Gastroesophageal sphincter (tissue), 4 donors: ENCODE data around the gene ADD3. TPM values are rescaled to one million over a fixed set of nuclear protein-coding genes. Genes with fewer than 3 reads are reported as not detected.

ENCODE experiments used
- ATAC-seq: fragments of 150-250 bp; one replicate; pipeline ENCODE4 v1.9.1; 2016; ENCODE audit warnings: mild to moderate bottlenecking, moderate library complexity
- H3K27ac ChIP-seq, 4 donors: fragments of 200-600 bp; sonication (generic) in 3 of 4; 1 replicate in 3 of 4; 2 replicates in 1 of 4; pipeline ENCODE4 v1.5.1; 2016 to 2019
- H3K27me3 ChIP-seq: fragments of 200-600 bp; sonication (generic); one replicate; pipeline ENCODE4 v1.5.1; 2019
- H3K36me3 ChIP-seq, 2 donors: fragments of 200-600 bp; sonication (generic); one replicate each; pipeline ENCODE4 v1.5.1; 2019; ENCODE audit warnings: control low read depth in 1 of 2
- H3K4me1 ChIP-seq, 3 donors: fragments of 200-600 bp; sonication (generic); 1 replicate in 2 of 3; 2 replicates in 1 of 3; pipeline ENCODE4 v1.5.1; 2016 to 2019; ENCODE audit warnings: control low read depth in 2 of 3
- H3K4me3 ChIP-seq, 2 donors: fragments of 200-600 bp; sonication (generic); one replicate each; pipeline ENCODE4 v1.5.1; 2019; ENCODE audit warnings: mild to moderate bottlenecking in 1 of 2, moderate library complexity in 1 of 2
- H3K9me3 ChIP-seq, 3 donors: fragments of 200-600 bp; sonication (generic); one replicate each; pipeline ENCODE4 v1.5.1; 2017 to 2019; ENCODE audit warnings: control low read depth in 2 of 3
- EP300 ChIP-seq: sonication (generic); formaldehyde crosslinking; IDR thresholded peaks from one replicate; pipeline ENCODE4 v1.6.1; 2017; ENCODE audit warnings: antibody characterized with exemption, mild to moderate bottlenecking
- POLR2A ChIP-seq, 2 donors: fragments of 450-650 bp; IDR thresholded peaks; one replicate each; pipeline ENCODE4 v1.6.1; 2017; ENCODE audit warnings: antibody characterized with exemption in 2 of 2, mild to moderate bottlenecking in 2 of 2, moderate library complexity in 1 of 2
- POLR2AphosphoS5 ChIP-seq: sonication (generic); formaldehyde crosslinking; IDR thresholded peaks from one replicate; pipeline ENCODE4 v1.6.1; 2017; ENCODE audit warnings: antibody characterized with exemption
- WGBS, 2 donors: methylation state at CpG; one replicate each; pipeline ENCODE4 v1.1.5; 2018; ENCODE audit warnings: low coverage in 1 of 2; 5-methylcytosine and 5-hydroxymethylcytosine counted together
- total RNA-seq, 4 donors: library from RNA; depleted of rRNA; stranded (reverse); fragments of >200 nt; gene quantifications; one replicate each; pipeline ENCODE4 v1.1.0, GENCODE V29; 2016
- TF ChIP-seq, protein P1 (sequence below), 4 experiments: fragments of 200-600 bp in 2 of 4; fragments of 450-650 bp in 2 of 4; sonication (generic) in 1 of 4; IDR thresholded peaks; one replicate each; pipeline ENCODE4 v1.5.1; 2017 to 2019; ENCODE audit warnings: antibody characterized with exemption in 4 of 4, mild to moderate bottlenecking in 2 of 4, moderate library complexity in 2 of 4

The ADD3 gene
- total RNA-seq, 4 donors from 2014 or later = 50.3 to 277 (median 118) TPM

DNA sequence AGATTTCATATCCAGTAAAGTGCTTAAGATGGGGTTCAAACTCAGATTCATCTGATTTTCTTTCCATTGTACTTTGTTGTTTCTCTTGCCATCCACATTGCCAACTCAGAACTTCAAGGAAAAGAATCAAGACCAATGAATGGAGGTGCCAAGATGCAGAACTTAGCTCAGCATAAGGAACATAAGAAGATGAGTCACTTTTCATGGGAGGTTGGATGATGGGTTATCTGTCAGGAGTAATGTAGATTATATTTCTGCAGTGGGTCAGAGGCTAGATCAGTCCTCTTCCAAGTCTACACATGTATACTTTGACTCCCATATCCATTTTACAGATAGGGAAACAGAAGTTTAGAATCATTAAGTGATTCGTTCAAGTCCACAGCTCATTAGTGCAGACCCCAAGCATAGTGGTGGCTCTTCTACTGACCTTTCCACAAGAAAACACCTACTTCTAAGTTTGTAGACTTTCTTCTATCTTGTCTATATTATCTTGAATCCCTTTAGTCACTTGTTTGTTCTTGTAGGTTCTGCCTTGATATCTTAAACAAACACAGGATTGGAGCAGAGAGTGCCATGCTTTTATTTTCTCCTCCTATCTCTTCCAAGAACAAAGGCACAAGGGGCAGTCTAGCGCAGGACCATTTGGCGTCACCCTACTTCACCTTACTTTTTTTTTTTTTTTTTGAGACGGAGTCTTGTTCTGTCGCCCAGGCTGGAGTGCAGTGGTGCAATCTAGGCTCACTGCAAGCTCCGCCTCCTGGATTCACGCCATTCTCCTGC lies 14.0 kb upstream of the ADD3 start:
- TF ChIP-seq EP300 = no peak
- TF ChIP-seq, protein P1, sequence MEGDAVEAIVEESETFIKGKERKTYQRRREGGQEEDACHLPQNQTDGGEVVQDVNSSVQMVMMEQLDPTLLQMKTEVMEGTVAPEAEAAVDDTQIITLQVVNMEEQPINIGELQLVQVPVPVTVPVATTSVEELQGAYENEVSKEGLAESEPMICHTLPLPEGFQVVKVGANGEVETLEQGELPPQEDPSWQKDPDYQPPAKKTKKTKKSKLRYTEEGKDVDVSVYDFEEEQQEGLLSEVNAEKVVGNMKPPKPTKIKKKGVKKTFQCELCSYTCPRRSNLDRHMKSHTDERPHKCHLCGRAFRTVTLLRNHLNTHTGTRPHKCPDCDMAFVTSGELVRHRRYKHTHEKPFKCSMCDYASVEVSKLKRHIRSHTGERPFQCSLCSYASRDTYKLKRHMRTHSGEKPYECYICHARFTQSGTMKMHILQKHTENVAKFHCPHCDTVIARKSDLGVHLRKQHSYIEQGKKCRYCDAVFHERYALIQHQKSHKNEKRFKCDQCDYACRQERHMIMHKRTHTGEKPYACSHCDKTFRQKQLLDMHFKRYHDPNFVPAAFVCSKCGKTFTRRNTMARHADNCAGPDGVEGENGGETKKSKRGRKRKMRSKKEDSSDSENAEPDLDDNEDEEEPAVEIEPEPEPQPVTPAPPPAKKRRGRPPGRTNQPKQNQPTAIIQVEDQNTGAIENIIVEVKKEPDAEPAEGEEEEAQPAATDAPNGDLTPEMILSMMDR (IDR thresholded peaks at IDR 0.05) = no peak
- no peak for TF ChIP-seq POLR2A (IDR thresholded peaks at IDR 0.05)
- no peak for TF ChIP-seq POLR2AphosphoS5
- WGBS, 2 donors = 89 to 96% methylated on average over 3 to 6 of the region's 7 CpGs
- no peak overlapping the region for H3K27ac ChIP-seq

DNA sequence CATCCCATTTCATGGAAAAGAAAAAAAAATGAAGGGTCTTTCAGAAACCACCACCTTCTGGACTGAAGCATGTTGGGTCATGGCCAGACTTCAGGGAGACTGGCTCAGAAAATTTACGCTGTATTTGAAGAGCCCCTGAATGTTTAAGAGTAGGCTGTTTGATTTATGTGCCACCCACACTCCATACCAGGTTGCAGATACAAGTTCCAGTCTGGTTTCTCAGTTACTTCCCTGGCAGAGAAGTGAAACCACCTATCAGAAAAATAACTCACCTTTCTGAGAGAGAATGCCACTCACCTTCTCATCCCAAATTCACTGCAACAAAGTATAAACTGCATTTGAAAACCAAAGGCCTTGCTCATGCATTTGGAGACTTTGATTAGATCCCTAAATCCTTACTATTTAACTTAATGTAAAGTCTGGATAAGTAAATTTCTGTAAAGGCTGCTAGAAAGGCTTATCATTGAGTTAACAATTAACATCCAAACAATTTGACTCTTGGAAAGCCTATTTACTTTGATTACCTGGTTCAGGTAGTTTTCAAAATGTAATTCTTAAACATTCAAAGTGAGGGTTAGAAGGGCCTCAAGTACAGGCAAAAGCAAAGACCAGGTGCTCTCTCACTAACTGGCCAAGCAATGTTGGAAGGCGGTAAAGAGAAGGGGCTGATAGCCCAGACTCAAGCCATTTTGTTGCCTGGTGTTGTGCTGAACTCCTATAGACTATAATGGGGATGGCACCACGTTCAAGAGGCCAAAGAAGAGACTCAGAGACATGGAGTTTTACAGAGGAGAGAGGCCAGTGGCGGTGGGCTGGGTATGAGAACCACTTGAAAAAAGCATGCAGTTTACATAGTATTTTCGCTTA lies 12.8 kb upstream of the ADD3 start:
- Histone ChIP-seq H3K4me3 (no peak overlapping the region), H3K9me3 (no peaks in the 10 kb centered on the region), H3K36me3 (no peaks in the 10 kb centered on the region), H3K27me3 (no peaks in the 10 kb centered on the region), H3K27ac (no peak overlapping the region), H3K4me1 (peaks cover 0 to 2% (median 0%) of the 10 kb centered on the region in 3 donors)
- WGBS, 2 donors = 92 to 93% methylated on average over 5 of the region's 5 CpGs
- ATAC-seq = no peak
- TF ChIP-seq EP300 (no peak), POLR2AphosphoS5 (no peak), POLR2A (IDR thresholded peaks at IDR 0.05) (no peak)
- TF ChIP-seq, protein P1 (IDR thresholded peaks at IDR 0.05) = no peak

More for the DNA sequence above, 14.0 kb upstream of the ADD3 start:
- Histone ChIP-seq H3K9me3 (no peaks in the 10 kb centered on the region), H3K36me3 (no peaks in the 10 kb centered on the region), H3K4me1 (peaks cover 0 to 2% (median 0%) of the 10 kb centered on the region in 3 donors), H3K27me3 (no peaks in the 10 kb centered on the region), H3K4me3 (no peak overlapping the region)
- ATAC-seq = no peak

DNA sequence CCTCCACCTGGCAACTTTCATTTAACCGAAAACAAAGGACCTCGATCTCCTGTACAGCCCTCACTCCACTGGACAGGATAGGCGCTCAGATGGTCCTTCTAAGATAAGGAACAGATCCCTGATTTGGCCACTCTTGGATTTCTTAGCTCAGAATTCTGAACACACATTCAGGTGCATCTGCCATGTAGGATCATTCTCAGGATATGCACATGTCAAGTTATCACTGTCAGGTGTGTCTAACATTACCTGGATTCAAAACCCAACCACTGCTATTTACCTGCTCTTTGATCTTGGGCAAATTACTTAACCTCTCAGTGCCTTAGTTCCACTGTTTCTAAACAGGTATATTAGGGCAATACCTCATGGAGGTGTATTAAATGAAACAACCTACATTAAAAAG lies 12.2 kb upstream of the ADD3 start:
- ATAC-seq = no peak
- Histone ChIP-seq H3K36me3 (no peaks in the 10 kb centered on the region), H3K9me3 (no peaks in the 10 kb centered on the region), H3K27ac (no peak overlapping the region), H3K4me3 (no peak overlapping the region), H3K4me1 (peaks cover 0 to 2% (median 0%) of the 10 kb centered on the region in 3 donors), H3K27me3 (no peaks in the 10 kb centered on the region)
- WGBS, 2 donors = 94 to 98% methylated on average over 3 of the region's 3 CpGs
- TF ChIP-seq POLR2A (IDR thresholded peaks at IDR 0.05) (no peak), POLR2AphosphoS5 (no peak), EP300 (no peak)
- TF ChIP-seq, protein P1 (IDR thresholded peaks at IDR 0.05) = no peak

DNA sequence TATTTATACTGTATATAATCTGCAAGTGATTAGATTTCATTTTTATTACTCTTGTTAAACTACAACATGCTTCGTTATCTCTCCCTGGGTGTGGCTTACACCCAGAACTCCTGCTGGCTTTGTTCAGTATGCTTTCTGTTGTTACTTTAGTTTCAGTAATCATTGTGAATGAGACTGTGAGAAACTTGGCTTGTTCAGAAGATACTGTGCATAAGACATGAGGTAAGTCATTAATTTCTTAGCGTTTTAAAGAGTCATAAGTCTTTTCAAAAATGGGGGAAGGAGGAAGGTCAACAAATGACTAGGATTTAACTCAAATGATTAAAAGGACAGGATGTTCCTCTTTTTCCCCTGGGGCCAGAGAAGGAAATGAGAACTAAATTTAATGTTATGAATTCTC lies 11.6 kb upstream of the ADD3 start:
- 19 to 29% methylated on average over 2 of the region's 2 CpGs for WGBS, 2 donors
- TF ChIP-seq POLR2A (IDR thresholded peaks at IDR 0.05) (no peak), EP300 (no peak), POLR2AphosphoS5 (no peak)
- TF ChIP-seq, protein P1 (IDR thresholded peaks at IDR 0.05) = no peak

More for the DNA sequence above, 11.6 kb upstream of the ADD3 start:
- no peak for ATAC-seq
- Histone ChIP-seq H3K27ac (peak overlapping the region in 3 of 4 donors; percentile 10 to 54 (median 37)), H3K27me3 (no peaks in the 10 kb centered on the region), H3K9me3 (no peaks in the 10 kb centered on the region), H3K4me1 (peaks cover 0 to 2% (median 0%) of the 10 kb centered on the region in 3 donors), H3K4me3 (no peak overlapping the region), H3K36me3 (no peaks in the 10 kb centered on the region)
